SH-SY5Y (cell line): ENCODE results near the gene KCNN2.

ENCODE experiments used
- GATA2 ChIP-seq: IDR thresholded peaks from 2 replicates; pipeline ENCODE4 v1.6.1; 2011; ENCODE audit warnings: mild to moderate bottlenecking, low read depth, low read length
- GATA3 ChIP-seq: IDR thresholded peaks from 2 replicates; pipeline ENCODE4 v1.6.1; 2011; ENCODE audit warnings: low read depth, mild to moderate bottlenecking, low read length, moderate library complexity

DNA sequence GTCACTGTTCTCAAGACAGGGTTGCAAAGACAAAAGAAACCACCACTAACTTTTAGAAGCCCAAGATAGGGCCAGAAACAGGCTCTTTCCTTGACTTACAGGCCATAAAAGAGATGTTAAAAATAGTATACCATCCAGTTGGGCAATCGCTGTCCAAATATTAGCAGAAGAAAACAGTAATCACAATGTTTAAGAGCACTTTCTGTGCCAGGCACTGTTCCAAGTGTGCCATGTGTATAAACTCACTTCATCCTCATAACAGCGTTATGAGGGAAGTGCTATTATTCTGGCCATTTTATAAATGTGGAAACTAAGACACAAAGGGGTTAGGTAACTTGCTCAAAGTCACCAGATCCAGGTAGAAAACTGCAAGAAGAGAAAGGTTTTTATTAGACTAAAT, 111.7 kb downstream of the KCNN2 start:
- no peak for TF ChIP-seq GATA2
- no peak for TF ChIP-seq GATA3
